Measurements from ENCODE around the gene IL17A.

IL17A gene

DNA sequence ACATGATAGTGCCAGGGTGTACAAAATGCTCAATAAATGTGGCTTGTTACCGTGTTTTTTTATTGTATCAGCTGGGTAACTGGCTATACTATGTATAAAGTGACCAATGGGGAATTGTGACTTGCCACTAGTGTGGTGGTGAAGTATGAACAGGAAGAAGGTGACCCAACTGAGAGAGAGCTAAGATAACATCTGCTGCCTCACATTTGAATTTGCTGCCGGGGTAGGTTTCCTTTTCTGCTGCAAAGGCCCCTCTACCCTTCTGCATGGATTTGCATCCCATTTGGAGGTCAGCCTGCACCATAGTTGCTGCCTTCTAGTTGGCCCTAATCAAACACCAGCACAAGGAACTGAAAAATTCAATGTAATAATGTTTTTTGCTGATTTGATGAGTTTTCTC, 24.1 kb downstream of the IL17A start:
- no peak for DNase-seq (ENCODE audit: low read depth in 2 of 2, low spot score in 1 of 2)

- no peak for DNase-seq (ENCODE audit: low read depth in 2 of 2, low spot score in 1 of 2)
Observed at GRCh38 chr6:52213127-52213526, 27.0 kb downstream of the IL17A start.

DNA sequence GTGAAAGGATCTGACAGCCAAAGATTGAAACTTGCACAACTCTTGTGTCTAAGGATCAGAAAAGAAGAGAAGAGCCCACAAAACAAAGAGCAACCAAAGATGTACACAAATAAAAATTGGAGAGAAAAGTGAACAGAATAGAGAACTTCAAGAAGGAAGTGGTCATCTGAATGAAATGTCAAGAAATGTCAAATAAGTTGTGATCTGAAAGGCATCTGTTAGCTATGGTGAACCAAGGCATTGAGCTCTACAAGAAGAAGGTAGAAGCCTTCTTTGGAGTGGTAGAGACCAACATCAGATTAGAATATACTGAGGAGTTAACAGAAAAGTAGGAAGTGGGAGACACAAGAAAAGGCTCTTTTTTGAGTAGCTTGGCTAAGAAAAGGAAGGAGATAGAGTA, 29.6 kb downstream of the IL17A start:
- DNase-seq (ENCODE audit: low read depth in 2 of 2, low spot score in 1 of 2): no peak

DNA sequence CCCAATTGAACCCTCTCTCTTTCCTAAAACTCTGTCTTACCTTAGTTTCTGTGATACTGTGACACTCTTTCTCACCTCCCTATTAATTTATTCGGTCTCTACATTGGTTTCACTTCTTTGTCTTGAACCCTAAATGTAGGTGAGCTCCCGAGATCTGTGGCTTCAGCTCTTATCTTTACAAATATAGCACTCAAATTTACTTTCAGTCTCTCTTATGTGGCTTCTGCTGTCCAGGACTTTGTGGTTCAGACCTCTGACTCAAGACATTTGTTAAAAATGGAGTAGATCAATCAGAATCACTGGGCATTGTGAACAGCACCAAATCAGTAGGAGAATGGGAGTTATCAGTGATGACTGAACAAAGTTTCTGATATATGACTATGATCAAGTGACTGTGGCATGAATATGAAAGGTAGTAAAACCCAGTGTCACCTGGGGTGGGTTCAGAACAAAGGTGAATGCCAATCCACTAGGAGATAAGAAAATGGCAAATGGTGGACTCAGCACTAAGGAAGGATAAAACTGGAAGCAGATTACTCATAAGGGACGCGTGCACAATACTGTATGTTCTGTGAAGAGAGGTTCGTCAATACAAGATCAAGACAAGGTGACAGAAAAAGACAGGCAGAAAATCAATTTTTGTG, 30.9 kb downstream of the IL17A start:
- DNase-seq (ENCODE audit: low read depth in 2 of 2, low spot score in 1 of 2): no peak

GRCh38 chr6:52217761-52218160, 31.6 kb downstream of the IL17A start:
- no peak for DNase-seq (ENCODE audit: low read depth in 2 of 2, low spot score in 1 of 2)

- no peak for DNase-seq (ENCODE audit: low read depth in 2 of 2, low spot score in 1 of 2)
Observed at GRCh38 chr6:52221302-52221701, 35.1 kb downstream of the IL17A start.

GRCh38 chr6:52227495-52227894, 41.3 kb downstream of the IL17A start:
- DNase-seq (ENCODE audit: low read depth in 2 of 2, low spot score in 1 of 2): no peak

DNA sequence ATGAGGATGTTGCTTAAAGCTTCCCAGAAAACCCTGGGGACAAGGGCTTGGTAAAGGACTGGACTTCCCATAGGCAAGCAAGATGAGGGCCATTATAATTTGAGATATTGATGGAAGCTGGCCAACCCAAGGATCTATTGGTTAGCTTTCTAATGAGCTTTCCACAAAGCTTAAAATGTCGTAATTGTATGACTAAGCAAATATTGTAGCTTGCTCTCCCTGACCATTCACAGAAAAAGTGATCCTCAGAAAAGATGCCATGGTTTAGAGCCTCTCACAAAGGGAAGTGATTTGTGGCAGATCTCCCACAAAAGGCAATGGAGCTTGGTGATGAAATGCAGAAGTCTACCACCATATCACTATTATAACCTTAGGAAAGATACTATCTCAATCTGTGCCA, 44.5 kb downstream of the IL17A start:
- DNase-seq (ENCODE audit: low read depth in 2 of 2, low spot score in 1 of 2): no peak

DNA sequence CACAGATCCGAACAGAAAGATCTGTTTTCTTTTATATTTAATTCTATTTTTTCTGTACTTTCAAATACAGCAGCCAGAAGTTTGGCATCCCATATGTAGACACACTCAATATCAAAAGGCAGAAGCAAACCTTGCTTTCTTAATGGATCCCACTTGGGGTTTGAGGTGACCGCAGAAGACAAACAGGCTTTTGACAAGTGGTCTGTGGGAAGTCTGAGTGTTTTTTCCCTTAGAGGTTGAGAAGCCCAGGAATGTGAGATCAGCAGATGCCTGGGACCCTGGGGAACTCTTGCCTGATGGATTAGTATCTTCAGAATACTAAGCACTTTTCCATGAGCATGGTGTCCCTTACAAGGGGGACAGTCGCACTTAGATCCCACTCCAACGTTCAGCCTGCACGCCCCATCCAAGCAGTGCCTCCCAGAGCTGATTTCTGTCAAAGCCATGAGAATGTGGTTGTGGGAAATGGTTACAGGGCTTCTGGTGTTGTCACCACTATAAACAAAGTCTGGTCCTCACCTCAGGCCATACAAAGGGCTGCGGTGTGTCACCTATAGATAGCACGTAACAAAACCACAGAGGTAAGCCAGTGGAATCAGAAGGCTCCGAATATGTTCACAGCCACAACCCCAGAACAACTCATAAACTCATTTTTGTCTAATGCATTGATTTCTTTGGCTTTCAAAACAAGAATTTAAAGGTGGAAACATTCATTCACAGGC, 45.4 kb downstream of the IL17A start:
- no peak for DNase-seq (ENCODE audit: low read depth in 2 of 2, low spot score in 1 of 2)

DNA sequence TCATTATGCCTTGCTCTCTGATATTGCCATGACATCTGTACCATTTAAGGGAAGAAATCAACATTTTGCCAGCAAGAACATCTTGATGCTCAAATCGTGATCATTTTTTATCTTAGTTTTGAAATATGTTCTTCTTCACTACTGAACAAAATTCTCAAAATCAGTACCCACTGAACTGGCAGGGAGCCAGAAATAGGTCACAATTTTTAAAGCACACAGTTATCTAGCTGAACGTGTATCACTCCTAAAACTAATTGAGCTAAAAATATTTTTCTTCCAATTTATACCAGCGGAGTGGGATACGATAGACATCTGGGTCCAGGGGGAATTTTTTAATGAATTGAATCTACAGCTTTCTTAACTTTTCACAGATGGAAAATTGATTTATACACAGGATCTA, 46.8 kb downstream of the IL17A start:
- no peak for DNase-seq (ENCODE audit: low read depth in 2 of 2, low spot score in 1 of 2)

DNA sequence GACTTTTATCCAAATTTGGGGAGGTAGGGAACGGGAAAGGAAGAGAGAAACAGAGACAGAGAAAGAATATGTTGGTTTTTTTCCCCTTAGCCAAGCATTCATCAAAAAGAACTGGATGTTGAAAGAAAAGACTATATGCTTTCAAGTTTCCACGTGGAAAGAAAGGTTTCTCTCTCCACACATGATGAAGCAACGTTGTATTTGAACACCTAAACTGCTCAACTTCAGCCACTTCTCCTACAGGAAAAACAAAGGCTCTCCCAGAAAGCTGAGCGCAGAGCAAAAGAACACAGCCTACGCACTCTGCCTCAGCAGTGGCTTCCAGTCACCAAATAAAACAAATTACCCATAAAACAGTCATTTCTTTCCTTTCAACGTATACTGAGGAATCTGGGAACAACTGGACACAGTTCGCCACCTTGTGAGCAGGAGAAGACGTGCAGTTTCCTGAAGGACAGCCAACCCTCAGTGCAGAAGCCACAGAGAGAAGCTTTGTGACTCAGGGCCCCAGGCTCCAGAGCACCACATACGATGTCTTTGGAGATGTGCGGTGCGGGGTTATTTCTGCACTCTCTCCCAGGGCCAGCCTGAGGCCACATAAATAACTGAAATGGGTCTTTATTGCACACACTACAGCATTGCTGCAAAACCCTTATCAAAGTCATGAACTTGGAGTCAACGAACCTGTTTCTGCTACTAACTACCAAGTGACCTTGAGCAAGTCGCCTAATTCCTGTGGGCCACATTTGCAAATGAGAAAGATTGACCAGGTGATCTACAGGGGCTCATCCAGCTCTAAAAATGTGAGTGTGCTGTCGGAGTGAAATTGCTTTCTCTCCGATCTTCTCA, 48.0 kb downstream of the IL17A start:
- no peak for DNase-seq (ENCODE audit: low read depth in 2 of 2, low spot score in 1 of 2)

Data from stimulated activated CD8-positive, alpha-beta memory T cell treated with anti-CD3 and anti-CD28 coated beads, Interleukin-4, amount 100 ng/mL, for 1 hour (primary cell).